ENCODE data around the gene BABAM2.
"Not testable (repeated sequence)": the region's sequence is repeated elsewhere in the genome, so short reads cannot be mapped to it uniquely, and the experiment has no call there.

The BABAM2 gene

DNA sequence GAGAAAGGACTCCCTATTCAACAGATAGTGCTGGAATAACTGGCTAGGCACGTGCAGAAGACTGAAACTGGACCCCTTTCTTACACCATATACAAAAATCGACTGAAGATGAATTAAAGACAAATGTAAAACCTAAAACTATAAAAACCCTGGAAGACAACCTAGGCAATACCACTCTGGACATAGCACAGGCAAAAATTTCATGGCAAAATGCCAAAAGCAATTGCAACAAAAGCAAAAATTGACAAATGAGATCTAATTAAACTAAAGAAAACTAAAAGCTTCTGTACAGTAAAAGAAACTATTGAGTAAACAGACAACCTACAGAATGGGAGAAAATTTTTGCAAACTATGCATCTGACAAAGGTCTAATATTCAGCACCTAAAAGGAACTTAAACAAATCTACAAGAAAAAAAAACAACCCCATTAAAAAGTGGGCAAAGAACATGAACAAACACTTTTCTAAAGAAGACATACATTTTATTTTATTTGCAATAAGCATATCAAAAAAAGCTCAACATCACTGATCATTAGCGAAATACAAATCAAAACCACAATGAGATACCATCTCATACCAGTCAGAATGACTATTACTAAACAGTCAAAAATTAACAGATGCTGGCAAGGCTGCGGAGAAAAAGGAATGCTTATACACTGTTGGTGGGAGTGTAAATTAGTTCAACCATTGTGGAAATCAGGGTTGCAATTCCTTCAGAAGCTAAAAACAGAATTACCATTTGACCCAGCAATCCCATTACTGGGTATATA, 8.5 kb upstream of the BABAM2 start:
- not testable (repeated sequence) for DNase-seq (ENCODE audit: low read depth)

DNA sequence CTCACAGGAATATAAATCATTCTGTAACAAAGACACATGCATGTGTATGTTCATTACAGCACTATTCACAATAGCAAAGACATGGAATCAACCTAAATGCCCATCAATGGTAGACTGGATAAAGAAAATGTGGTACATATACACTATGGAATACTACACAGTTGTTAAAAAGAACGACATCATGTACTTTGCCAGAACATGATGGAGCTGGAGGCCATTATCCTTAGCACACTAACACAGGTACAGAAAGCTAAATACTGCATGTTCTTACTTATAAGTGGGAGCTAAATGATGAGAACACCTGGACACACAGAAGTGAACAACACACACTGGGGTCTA, 8.0 kb upstream of the BABAM2 start:
- DNase-seq (ENCODE audit: low read depth): not testable (repeated sequence)

DNA sequence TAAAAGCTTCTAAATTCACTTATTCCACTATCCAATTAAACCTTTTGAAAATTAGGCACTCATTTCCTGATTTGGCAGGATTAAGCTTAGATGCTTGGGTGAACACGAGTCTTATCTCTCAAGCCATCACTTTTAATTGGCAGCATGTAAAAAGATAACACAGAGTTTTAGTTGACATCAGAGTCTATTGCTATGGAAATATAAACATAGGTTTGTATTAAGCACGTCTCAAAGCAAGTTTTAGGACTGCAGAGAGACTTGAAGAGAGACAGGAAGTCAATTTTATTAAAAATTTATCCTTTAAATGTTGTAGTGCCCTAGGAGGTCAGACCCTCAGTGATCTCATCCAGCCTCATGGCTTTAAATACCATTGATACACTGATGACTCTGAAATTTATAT, 5.9 kb upstream of the BABAM2 start:
- no peak for DNase-seq (ENCODE audit: low read depth)

DNA sequence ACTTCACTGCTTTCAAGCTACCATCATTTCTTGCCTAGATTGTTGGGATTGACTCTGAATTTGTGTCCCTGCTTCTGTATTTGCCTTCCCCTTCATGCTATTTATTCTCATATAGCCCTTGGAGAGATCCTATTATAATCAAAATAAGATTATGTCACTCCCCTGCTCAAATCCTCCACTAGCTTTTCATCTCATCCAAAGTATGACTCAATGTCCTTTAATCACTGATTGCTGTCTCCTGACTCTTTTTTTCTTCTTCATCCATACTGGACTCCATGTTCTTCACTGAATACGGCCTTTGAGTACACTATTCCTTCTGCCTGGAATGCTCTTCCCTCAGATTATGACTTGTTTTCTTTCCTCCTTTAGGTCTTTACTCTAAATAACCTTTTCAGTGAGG, 5.3 kb upstream of the BABAM2 start:
- DNase-seq (ENCODE audit: low read depth): no peak

DNA sequence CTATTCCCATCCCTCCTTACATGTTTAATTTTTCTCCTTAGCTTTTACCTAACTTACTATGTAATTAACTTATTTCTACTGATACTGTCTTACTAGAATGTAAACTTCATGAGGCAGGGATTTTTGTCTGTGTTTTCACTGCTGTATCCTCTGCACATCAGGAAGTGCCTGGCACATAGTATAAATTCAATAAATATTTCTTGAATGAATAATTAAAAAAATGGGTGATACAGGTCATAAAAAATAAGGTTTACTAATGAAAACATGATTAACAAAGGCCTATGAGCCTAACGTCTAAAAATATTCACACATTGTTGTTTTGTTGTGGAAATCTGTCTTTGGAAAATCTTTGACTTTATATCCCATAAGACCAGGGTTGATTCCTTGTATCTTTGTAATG, 4.9 kb upstream of the BABAM2 start:
- DNase-seq (ENCODE audit: low read depth): no peak

DNA sequence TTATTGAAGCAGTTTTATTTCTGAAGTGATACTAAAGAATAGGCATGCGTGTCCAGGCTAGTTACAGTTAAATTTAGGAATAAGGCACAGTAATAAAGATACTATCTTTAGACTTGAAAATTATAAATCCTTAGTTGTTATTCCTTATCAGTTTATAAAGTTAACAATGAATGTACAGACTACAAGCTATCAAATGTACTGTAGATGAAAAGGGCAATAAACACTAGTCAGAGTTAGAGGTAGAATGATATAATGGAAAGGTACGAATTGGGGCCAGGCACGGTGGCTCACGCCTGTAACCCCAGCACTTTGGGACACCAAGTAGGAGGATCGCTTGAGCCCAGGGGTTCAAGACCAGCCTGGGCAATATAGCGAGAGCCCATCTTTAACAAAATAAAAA, 4.2 kb upstream of the BABAM2 start:
- DNase-seq (ENCODE audit: low read depth): no peak

DNA sequence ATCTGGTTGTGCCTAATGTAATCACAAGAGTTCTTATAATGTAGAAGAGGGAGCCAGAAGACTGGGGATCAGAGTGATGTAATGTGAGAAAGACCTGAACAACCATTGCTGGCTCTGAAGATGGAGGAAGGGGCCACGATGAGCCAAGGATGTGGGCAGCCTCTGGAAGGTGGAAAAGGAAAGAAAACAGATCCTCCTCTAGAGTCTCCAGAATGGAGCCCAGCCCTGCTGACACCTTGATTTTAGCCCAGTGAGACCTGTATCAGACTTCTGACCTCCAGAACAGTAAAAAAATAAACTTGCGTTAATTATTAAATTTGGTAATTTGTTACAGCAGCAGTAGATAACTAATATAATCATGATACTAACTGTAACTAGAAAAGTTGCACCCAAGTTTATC, 3.4 kb upstream of the BABAM2 start:
- no peak for DNase-seq (ENCODE audit: low read depth)

DNA sequence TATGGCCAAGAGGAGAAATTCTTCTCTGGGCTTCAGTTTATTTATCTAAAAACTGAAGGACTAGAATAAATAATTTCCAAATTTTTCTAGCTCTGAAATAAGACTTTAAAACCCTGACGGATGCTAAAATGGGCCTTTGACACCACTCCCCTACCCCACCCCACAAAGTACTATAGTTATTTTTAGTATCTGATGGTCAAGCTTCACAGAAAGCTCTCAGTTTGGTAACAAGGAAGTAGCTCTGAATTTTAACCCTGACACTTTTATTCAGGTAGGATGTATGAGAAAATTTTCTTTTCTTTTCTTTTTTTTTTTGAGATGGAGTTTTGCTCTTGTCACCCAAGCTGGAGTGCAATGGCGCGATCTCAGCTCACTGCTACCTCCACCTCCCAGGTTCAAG, 2.7 kb upstream of the BABAM2 start:
- DNase-seq (ENCODE audit: low read depth): no peak

DNA sequence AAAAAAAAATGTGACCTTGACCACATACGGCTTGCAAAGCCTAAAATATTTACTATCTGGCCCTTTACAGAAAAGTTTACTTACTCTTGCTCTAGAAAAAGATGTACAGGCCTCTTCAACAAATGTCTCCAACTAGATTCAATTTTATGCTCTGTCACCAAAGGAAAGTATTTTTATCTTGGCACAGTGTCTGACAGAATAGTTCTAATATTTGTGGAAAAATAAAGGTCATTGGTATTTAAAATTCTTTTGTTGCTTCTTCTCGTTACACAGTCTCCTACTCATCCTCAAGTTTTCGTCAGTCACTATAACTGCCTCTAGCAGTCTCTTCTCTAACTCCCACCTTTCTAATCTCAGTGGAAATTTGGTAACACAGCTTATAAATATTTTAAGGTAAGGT, 1.7 kb upstream of the BABAM2 start:
- no peak for DNase-seq (ENCODE audit: low read depth)

DNA sequence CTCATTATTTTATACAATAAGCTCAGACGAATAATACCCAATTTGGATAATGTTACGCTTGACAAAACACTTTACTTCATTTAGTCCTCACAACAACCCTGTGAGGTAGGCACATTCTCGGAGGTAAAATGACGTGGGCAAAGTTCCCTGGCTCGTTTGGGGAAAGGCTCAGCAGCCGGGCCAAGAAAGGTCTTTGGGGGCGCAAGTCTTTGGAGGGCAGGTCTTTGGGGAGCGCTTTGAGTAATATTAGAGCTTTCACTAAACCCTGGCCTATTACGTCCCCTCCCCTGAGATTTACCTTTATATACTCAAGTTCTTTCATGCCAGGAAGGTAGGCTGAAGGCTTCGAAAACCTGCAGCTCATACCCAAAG, 769 bp upstream of the BABAM2 start:
- DNase-seq (ENCODE audit: low read depth): no peak

DNA sequence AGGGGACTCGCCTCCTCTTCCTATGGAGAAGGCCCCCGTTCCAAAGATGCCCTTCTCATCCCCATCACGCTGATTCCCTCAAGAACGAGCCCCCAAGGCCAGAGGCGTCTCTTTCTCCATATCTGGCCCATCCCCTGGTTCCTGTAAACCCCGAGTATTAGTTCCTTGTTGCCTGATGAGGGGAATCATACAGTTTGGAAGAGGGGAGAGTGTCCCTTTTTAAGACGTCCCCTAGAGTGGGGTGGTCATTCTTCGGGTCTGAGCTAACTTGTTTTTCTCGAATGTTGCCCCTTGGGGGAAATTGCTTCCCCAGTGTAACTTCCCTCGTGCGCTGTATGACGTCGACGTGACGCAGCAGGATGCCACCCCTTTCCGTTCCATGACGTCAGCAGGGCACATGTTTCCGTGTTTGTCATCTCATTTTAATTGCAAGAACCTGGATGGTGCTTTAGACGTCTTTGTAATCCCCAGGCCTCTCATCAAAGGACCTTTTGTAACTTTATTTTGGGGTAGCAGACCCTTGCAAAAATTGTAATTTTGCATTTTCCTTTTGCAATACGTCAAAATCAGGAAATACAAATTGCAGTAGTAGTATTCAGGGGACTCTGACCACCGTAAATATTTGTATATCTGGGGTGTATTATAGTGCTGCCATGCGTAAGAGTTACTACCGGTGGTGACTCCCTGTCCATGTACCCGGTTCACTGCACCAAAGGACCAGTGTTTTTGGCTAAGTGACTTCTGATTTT, 569 bp downstream of the BABAM2 start:
- DNase-seq (ENCODE audit: low read depth): peak; percentile 79

DNA sequence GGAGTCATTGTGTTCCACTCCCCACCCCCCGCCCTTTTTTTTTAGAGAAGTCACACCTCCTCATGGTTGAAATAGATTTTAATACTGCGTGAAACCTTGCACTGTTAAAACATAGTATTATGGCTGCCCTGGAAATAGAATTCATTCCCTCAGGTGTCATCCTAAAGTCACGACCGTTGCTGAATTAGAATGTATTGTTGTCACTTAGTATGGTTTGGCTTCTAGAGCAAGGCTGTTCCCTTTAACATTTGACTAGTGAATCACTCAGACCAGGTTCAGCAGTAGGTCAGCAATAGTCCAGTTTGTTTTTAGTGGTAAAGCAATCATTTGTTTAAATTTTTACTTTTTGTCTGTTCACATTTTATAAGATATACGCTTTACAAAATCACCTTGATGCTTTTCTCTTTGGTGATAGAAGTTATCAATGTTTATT, 1.2 kb downstream of the BABAM2 start:
- DNase-seq (ENCODE audit: low read depth): no peak

DNA sequence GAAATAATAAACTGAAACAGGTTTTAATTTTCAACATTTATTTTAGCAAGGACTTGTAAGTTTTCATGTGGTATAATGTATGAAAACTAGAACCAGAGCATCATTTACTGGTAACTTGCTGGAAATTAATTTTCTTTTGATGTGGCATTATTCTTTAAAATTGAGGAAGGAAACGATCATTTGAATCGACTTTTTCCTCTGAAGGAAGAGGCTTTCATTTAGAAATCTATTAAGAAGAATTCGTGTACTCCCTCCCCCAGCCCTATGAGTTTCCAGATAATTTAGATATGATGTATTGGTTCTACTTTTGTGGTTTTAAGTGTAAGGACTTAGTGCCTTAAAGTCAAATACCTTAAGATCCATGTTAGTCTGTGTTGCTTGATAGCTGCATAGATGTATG, 2.5 kb downstream of the BABAM2 start:
- no peak for DNase-seq (ENCODE audit: low read depth)

DNA sequence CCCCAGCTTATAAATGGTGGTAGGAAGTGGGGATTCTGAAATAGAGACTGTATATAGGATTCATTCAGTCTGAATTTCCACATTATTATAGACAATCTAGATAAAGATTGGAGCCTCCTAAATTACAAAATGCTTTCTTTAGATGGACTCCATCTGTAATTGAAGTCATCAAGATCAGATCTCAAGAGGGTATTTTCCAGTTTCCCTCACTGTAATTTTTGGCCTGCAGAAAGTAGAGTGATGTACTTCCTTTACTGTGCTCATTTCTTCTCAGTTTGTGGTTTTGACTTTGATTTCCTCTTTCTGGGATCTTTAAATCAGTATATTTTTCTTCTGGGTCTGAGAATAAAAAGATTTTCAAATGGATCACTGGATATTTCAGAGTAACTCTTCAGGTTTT, 7.2 kb downstream of the BABAM2 start:
- DNase-seq (ENCODE audit: low read depth): no peak

DNA sequence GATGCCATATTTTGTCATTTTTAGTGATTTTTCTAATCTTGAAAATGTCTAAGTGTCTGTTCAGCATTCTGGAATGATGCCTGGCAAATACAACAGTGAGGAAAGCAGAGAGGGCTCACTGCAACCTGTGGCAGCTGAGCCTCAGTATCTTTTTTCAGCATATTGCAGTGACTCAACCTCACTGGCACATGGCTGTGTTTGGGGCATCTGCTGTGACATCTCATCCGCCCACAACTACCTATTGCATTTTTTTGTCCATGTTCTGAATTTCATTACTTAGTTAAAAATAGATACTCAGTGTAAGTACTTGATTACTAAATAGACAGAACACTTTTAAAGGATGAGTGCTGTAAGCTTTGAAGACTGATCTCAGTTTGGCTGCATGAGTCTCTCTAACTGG, 10.7 kb downstream of the BABAM2 start:
- no peak for DNase-seq (ENCODE audit: low read depth)

DNA sequence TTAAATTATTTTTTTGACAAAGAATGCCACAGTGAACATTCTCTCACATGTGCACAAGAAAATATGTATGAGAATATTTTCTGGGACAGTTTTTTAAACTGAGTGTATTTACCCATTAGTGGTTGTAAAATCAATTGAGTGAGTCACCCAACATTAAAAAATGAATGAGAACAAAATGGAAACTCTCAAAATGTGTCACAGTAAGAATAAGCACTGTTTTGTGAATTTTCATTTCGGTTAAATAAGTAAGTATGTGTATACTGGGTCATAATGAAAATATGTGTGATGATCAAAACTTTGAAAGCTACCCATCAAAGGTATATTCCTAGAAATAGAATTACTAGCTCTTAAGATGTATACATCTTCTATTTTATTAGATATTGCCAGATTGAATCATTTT, 11.6 kb downstream of the BABAM2 start:
- no peak for DNase-seq (ENCODE audit: low read depth)

DNA sequence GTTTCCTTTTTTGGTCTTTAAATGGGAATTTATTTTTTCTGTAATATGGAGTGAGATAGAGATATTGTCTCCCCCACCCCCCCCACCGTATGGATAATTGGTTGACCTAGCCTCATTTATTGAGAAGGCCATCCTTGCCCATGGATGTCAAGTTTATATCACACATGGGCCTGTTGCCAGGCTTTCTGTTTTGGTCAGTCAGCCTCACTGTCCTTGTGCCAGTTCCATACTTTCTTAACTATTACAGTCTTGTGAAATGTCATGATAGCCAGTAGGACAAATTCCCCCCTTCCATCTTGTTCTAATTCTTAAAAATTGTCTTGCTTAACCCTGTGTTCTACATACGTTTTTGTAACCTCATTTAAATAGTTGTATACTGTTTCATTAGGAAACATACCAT, 12.5 kb downstream of the BABAM2 start:
- no peak for DNase-seq (ENCODE audit: low read depth)

DNA sequence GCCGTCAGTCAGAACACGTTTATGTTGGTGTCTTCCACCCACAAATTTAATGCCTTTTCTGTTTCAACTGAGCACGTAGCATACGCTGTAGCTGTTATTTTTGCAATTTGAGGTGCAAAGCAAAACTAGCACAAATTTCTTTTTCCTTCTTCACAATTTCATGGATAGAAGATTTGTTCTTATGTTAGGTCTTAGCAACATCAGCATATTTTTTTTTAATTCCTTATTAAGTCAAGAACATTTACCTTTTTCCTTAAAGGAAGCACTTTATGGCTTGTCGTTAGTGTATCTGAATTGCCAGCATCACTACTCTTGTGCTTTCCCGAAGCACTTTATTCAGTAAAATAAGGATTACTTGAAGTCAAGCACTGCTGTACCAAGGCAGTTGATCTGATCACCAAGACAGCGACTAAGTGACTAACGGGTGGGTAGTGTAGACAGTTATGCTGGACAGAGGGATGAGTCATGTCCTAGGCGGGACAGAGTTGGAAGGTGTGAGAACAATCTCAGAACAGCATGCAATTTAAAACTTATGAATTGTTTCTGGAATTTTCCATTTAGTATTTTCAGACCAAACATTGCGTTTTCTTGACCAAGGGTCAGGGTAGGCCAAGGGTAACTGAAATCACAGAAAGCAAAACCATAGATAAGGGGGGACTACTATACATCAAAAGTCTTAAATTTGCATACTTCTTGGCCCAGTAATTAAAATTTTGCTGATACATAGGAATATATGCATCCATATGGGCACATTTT, 13.3 kb downstream of the BABAM2 start:
- DNase-seq (ENCODE audit: low read depth): no peak

DNA sequence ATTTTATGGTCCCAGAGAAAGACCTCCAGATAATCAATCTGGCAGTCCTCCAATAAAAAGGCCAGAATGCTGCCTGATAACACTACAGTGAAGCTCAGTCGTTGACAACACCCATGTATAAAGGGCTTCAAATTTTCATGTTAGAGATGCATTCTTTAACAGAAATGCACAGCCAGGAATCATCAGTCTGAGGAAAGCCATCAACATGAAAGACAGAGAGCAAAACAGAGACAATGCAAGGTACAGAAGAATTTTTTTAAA, 13.8 kb downstream of the BABAM2 start:
- DNase-seq (ENCODE audit: low read depth): no peak

DNA sequence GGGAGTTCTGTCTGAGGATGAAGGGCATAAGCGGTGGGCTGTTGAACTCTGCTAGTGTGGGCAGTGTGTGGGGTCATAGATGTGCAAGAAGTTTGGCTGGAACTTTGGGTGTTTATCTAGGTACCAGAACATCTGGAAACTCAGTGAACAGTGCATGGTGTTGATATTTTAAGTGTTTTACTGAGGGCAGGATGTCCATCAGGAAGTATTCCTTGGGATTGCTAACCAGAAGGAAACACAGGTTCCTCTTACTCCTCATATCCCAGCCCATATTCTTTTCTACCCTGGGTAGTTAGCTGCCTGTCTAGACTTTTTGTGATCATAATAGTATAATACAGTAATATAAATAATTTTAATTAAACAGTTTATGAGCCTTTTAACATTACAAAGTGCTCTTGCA, 15.5 kb downstream of the BABAM2 start:
- DNase-seq (ENCODE audit: low read depth): no peak

DNA sequence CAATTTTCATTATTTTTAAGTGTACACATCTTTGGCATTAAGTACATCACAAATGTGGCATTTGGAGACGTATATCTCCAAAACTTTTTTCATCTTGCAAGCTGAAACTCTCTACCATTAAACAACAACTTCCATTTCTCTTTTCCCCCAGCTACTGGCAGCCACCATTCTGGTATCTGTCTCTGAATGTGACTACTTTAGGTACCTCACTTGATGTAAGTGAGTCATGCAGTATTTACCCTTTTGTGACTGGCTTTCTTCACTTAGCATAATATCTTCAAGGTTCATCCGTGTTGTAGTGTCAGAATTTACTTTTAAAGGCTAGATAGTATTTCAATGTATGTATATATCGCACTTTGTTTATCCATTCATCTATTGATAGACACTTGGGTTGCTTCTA, 17.0 kb downstream of the BABAM2 start:
- no peak for DNase-seq (ENCODE audit: low read depth)

DNA sequence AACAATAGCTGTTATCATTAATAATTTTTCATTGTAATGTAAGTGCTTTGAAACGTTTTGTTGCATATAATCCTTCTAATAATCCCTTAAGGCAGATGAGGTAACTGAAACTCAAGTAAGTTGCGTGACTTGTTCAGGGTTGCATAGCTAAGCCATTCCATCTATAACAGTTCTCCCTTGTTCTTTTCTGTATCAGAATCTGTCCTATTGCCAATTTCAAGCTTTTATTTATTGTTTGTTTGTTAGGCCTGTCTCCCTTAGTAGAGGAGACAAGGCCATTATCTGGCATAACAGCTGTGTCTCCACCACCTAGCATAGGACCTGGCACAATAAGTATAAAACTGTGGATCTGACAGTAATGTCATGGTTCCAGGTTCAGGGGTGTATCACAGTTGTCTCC, 19.4 kb downstream of the BABAM2 start:
- DNase-seq (ENCODE audit: low read depth): no peak

DNA sequence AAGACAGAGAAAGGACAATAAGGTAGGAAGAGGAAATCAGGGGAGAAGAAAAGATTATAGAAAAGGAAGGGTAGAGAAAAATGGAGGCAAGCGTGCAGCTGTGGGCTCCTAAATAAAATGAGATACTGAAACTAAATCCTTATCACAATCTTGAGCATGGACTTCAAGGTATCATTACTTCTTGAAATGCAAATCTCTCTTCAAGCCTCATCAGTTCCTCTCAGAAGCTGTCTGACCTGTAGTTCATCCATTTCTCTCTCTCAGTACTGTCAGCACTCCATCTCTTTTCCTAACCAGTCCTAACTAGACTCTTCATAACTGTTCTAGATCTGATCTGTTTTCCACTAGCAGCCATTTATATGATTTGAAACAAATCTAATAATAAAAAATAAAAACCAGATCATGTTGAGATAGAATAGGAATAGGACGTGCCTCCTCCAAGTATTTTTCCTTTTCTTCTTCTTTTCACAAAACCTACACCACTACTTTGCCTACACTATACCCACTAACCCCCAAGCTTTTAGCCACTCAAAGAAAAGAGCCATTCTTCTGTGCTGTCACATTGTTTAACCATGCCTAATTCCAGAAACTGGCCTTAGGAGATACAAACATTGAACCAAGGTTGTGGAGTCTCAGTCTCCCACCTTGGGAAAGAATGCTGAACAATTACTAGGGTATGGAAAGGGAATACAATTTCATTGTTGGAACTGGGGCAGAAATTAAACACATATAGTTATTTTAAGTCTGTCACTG, 21.1 kb downstream of the BABAM2 start:
- no peak for DNase-seq (ENCODE audit: low read depth)
